GM06990 (cell line): ENCODE data around the gene DENND5B.
A peak's percentile ranks its signal among the peaks of the same experiment; 100 is the strongest.

Experiments used
- DNase-seq: peaks from one replicate; pipeline ENCODE4 v3.0.0-alpha.2; 2011; ENCODE audit not compliant: insufficient read length; ENCODE audit errors: extremely low read depth
- H3K27me3 ChIP-seq: replicated peaks from 2 replicates; pipeline ENCODE4 v1.6.0; 2011; ENCODE audit warnings: low read length; ENCODE audit not compliant: control insufficient read depth, insufficient read depth
- H3K36me3 ChIP-seq: 2 replicates; pipeline ENCODE4 v1.5.1; 2011; ENCODE audit warnings: low read length; ENCODE audit not compliant: control insufficient read depth, insufficient read depth
- H3K4me3 ChIP-seq: replicated peaks from 2 replicates; pipeline ENCODE4 v1.5.1; 2011; ENCODE audit warnings: low read depth, mild to moderate bottlenecking, control low read depth, low read length
- CTCF ChIP-seq: IDR thresholded peaks from 2 replicates; pipeline ENCODE4 v1.5.1; 2011; ENCODE audit warnings: low read length, control low read depth, mild to moderate bottlenecking, inconsistent platforms; ENCODE audit not compliant: insufficient read depth, poor library complexity, severe bottlenecking

DENND5B gene

DNA sequence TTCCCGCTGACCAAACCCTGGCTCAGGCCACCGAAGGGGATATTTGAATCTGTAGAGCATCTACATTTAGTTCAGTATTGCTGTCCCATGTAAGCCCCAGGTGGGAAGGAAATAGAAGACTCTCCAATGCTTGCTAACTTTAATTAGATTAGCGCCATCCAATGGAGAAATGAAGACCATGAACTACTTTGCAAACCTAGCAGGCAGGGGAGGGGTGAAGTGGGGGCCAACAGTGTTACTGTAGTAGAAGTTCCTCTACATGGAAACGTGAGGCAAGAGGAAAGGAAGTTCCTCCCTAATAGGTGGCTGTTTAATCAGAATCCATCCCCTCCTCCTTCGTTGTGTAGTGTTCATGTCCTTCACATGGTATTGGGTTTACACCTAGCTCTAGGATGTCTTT, 9.3 kb upstream of the DENND5B start:
- no peak overlapping the region for H3K4me3 ChIP-seq
- no peak for DNase-seq
- TF ChIP-seq CTCF = no peak
- H3K27me3 ChIP-seq = no peaks in the 10 kb centered on the region
- H3K36me3 ChIP-seq = no peaks in the 10 kb centered on the region

DNA sequence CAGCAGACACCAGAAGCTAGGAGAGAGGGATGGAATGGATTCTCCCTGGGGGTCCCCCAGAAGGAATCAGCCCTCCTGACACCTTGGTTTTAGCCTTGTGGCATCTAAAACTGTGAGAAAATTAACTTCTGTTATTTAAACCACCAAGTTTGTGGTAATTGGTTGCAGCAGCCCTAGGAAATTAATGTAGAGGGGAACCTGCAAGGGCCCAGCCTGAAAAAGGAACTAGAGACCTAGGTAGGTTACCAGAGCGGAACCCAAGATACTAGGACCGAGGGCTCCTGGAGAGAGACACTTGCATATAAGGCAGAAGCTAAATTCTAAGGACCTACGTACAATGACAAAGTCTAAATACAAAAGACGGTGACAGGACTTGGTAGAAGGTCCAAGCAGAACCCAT, 8.1 kb upstream of the DENND5B start:
- Histone ChIP-seq H3K36me3 (no peaks in the 10 kb centered on the region), H3K4me3 (no peak overlapping the region), H3K27me3 (no peaks in the 10 kb centered on the region)
- no peak for TF ChIP-seq CTCF
- DNase-seq = peak; percentile 35

- TF ChIP-seq CTCF = no peak
- H3K27me3 ChIP-seq = no peaks in the 10 kb centered on the region
These were observed 6.1 kb upstream of the DENND5B start for GRCh38 chr12:31597066-31597465.

DNA sequence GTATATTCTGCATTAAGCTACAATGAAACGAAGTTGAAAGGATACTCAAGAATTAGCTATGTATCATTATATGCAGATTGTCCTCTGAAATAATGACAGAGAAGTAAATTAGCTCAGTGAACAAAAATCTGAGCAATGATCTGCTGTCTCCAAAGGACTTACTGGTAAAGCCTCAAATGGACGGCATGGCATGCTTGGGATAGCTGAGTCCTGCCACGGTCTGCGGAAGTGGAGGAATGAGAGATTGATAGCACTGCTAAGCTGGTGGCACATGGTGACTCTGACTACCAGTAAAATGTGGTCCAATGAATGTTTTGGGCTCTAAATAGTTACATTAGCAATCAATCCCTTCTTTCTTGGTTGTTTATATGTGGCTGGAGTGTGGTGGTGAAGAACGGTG, 3.7 kb upstream of the DENND5B start:
- Histone ChIP-seq H3K4me3 (no peak overlapping the region), H3K36me3 (no peaks in the 10 kb centered on the region), H3K27me3 (no peaks in the 10 kb centered on the region)
- no peak for TF ChIP-seq CTCF
- DNase-seq = no peak

More at GRCh38 chr12:31597066-31597465, 6.1 kb upstream of the DENND5B start:
- DNase-seq = no peak
- no peak overlapping the region for H3K4me3 ChIP-seq
- H3K36me3 ChIP-seq = no peaks in the 10 kb centered on the region

GRCh38 chr12:31591380-31591901, 505 bp upstream of the DENND5B start:
- H3K4me3 ChIP-seq = peak overlapping the region; percentile 87
- TF ChIP-seq CTCF = no peak
- DNase-seq = no peak
- H3K36me3 ChIP-seq = no peaks in the 10 kb centered on the region
- no peaks in the 10 kb centered on the region for H3K27me3 ChIP-seq
